ENCODE measurements around the gene ASB13.

The ASB13 gene

DNA sequence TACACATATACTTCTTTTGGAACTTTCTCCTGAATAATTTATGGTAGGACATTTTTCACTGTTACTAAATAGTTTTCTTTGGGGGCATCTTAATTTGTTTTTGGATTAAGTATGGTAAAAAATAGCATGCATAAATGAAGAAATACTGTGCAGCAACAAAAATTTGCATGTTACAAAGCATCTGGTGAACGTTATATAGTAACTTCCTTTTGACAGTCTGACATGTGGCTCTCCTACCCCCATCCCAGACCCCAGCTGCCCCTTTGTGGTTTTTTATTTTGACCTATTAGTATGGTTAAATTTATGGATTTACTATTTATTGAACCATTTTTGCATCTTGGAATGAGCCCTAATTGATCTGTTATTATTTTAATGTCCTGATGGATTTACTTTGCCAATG, 28.2 kb upstream of the ASB13 start:
- TF ChIP-seq, protein P1, sequence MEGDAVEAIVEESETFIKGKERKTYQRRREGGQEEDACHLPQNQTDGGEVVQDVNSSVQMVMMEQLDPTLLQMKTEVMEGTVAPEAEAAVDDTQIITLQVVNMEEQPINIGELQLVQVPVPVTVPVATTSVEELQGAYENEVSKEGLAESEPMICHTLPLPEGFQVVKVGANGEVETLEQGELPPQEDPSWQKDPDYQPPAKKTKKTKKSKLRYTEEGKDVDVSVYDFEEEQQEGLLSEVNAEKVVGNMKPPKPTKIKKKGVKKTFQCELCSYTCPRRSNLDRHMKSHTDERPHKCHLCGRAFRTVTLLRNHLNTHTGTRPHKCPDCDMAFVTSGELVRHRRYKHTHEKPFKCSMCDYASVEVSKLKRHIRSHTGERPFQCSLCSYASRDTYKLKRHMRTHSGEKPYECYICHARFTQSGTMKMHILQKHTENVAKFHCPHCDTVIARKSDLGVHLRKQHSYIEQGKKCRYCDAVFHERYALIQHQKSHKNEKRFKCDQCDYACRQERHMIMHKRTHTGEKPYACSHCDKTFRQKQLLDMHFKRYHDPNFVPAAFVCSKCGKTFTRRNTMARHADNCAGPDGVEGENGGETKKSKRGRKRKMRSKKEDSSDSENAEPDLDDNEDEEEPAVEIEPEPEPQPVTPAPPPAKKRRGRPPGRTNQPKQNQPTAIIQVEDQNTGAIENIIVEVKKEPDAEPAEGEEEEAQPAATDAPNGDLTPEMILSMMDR (IDR thresholded peaks at IDR 0.05; ENCODE audit: low read depth, low read length) = no peak
- no peak overlapping the region for H3K4me3 ChIP-seq (ENCODE audit: low read depth, low read length)

DNA sequence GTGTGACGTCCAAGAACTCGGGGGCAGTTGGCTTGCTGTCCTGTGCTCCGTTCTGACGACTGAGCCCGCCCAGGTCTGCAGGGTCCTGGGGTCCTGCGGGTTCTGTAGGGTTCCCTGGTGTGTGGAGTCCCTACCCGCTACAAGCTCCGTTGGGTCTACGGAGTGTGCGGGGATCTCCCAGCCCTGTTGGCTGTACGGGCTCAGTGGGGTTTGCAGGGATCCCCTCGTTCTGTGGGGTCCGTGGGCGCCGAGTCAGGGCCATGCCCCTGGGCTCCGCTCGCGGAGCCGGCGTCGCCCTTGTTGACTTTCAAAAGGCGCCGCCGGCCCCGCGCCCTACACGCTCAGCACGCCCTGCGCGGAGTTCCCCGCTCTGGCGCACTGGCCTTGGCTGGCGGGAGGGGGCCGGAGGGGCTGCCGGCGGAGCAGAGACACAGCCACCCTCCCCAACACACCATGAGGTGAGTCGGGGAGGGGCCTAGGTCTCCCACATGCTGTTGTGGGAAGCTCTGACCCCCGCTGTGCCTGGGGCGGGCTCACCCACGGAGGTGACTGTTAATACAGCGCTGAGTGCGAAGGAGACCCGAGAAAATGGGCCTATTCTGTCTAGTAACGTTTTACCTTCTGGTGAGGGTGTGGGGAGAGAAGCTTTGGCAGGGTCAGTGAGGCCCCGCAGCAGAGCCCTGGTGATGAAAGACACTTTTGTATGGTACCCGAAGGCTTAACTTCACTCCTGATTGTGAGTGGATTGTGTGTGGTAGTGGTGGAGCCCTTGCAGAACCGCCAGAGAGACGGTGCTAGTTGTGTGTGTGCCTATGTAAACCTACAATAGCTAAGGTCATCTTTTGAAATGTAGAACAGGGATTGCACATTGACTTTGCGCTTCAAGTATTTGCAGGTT, 26.3 kb upstream of the ASB13 start:
- TF ChIP-seq, protein P1 (IDR thresholded peaks at IDR 0.05; ENCODE audit: low read depth, low read length) = no peak
- peak overlapping the region; percentile 57 for H3K4me3 ChIP-seq (ENCODE audit: low read depth, low read length)

DNA sequence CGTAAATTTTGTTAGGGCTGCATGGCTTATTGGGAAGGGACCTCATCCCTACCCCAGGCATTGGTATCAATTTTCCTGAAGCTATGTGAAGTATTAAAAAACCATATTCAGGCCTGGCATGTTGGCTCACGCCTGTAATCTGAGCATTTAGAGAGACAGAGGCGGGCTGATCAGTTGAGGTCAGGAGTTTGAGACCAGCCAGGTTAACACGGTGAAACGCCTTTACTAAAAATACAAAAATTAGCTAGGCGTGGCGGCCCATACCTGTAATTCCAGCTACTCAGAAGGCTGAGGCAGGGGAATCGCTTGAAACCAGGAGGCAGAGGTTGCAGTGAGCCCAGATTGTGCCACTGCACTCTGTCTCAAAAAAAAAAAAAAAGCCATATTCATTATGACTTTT, 25.4 kb upstream of the ASB13 start:
- H3K4me3 ChIP-seq (ENCODE audit: low read depth, low read length) = no peak overlapping the region
- TF ChIP-seq, protein P1 (IDR thresholded peaks at IDR 0.05; ENCODE audit: low read depth, low read length) = no peak

DNA sequence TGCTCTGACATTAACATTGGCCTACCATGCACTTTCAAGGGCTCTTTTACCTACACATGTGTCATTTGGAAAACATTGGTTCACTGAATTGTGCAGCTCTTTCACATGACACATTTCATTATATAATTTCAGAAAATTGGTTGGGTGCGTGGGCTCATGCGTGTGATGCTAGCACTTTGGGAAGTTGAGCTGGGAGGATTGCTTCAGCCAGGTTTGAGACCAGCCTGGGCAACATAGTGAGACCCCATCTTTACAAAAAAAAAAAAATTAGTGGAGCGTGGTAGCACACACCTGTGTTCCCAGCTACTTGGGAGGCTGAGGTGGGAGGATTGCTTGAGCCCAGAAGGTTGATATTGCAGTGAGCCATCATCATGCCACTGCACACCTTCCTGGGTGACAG, 22.2 kb upstream of the ASB13 start:
- TF ChIP-seq, protein P1 (IDR thresholded peaks at IDR 0.05; ENCODE audit: low read depth, low read length) = no peak
- no peak overlapping the region for H3K4me3 ChIP-seq (ENCODE audit: low read depth, low read length)

DNA sequence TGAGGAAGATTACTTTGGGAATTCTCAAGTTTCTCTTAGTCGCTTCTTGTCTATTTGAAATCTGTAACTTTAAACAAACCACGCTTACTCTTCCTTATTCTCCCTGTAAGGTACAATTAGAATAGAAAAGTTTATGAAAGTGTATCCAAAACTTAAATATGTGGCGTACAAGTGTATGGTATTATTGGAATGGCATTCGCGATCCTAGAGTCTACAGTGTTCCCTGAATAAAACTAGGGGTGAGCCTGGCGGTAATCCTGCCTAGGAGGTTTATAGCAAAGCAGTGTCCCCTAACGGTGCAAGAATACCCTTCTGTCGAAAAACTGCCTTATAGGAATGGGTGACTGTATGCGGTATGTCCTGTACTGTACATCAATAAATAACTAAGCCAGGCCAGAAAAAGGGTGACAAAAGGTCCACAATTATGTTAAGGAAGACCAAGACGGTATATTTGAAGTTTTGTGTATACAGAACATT, 19.4 kb upstream of the ASB13 start:
- peak overlapping the region; percentile 81 for H3K4me3 ChIP-seq (ENCODE audit: low read depth, low read length)
- TF ChIP-seq, protein P1 (IDR thresholded peaks at IDR 0.05; ENCODE audit: low read depth, low read length) = no peak

DNA sequence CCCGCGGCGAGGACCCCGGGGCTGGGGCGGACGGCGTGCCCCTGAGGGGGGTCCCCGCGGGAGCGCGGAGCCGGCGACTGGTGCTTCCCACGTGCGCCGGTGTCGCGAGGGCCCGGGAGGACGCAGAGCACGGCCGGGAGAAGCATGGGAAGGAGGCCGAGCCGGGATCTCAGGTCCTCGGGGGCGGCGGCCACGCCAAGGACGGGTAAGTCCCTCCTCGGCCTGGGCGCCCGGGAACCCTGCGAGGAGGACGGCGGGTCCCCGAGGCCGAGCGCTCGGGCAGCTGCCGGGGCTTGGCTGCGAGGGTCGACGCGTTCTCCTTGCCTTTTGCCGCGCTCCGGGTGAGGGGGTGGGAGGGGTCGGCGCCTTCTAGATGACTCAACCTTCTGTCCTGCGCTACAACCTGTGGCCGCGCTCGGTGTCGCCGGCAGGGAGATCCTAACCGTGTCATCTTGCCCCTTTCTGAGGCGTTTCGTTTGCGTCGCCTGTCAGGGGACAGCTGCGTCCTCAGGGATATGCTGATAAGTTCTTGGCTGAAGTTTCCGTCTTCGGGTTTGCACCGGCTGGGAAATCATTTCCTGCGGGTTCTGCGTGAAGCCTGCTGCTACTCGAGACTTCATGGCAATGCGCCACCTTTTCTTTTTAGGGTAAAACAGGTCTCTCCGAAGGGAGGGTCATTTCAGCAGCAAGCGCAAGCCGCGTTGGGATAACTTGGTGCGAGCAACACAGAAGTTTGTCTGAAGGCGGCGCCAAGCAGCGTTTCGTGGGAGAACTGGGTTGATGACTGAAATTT, 18.8 kb upstream of the ASB13 start:
- TF ChIP-seq, protein P1 (IDR thresholded peaks at IDR 0.05; ENCODE audit: low read depth, low read length) = peak; percentile 43
- H3K4me3 ChIP-seq (ENCODE audit: low read depth, low read length) = peak overlapping the region; percentile 81

Measured in WI38 (cell line).